CD4-positive, CD25-positive, alpha-beta regulatory T cell (primary cell): ENCODE data around the gene VCPKMT. TPM values are rescaled to one million over a fixed set of nuclear protein-coding genes. Genes with fewer than 3 reads are reported as not detected.

Source experiments
- ATAC-seq, 2 donors: fragments of 150-1000 bp; cut with Tn5 transposase; one replicate each; pipeline ENCODE4 v1.10.0; 2021; ENCODE audit warnings: low read depth in 2 of 2, moderate number of reproducible peaks in 2 of 2, moderate library complexity in 1 of 2
- DNase-seq, 3 donors: peaks; one replicate each; pipeline versions ENCODE4 v3.0.0 to v3.0.0-alpha.2; 2012 to 2022; ENCODE audit warnings: mixed read lengths in 1 of 3
- H3K27ac ChIP-seq: one replicate; pipeline ENCODE4 v1.7.0; 2013; ENCODE audit warnings: mild to moderate bottlenecking, low read length; ENCODE audit not compliant: insufficient read depth, poor library complexity, severe bottlenecking
- H3K27me3 ChIP-seq: one replicate; pipeline ENCODE4 v1.7.0; 2013; ENCODE audit warnings: low read length; ENCODE audit not compliant: control insufficient read depth, insufficient read depth
- H3K36me3 ChIP-seq: one replicate; pipeline ENCODE4 v1.7.0; 2013; ENCODE audit warnings: mild to moderate bottlenecking, low read length, moderate library complexity; ENCODE audit not compliant: control insufficient read depth, insufficient read depth
- H3K4me1 ChIP-seq: 2 replicates; pipeline ENCODE4 v1.7.0; 2013; ENCODE audit warnings: mild to moderate bottlenecking, low read length; ENCODE audit not compliant: insufficient read depth, control insufficient read depth, poor library complexity, severe bottlenecking
- H3K4me3 ChIP-seq: one replicate; pipeline ENCODE4 v1.7.0; 2013; ENCODE audit warnings: low read depth, mild to moderate bottlenecking, low read length, moderate library complexity
- H3K9me3 ChIP-seq, 2 experiments: 1 replicate in 1 of 2; 2 replicates in 1 of 2; pipeline ENCODE4 v1.7.0; 2013; ENCODE audit warnings: low read length in 2 of 2, mild to moderate bottlenecking in 1 of 2, moderate library complexity in 1 of 2; ENCODE audit not compliant: control insufficient read depth in 2 of 2
- H3K27ac Mint-ChIP-seq, 3 donors: one replicate each; pipeline ENCODE4 v1.8.0; 2020 to 2022; ENCODE audit warnings: mild to moderate bottlenecking in 3 of 3, mixed read lengths in 3 of 3, moderate library complexity in 2 of 3
- H3K27me3 Mint-ChIP-seq: one replicate; pipeline ENCODE4 v1.8.0; 2022; ENCODE audit warnings: mild to moderate bottlenecking, mixed read lengths
- H3K36me3 Mint-ChIP-seq: one replicate; pipeline ENCODE4 v1.8.0; 2020; ENCODE audit warnings: mixed read lengths
- H3K4me1 Mint-ChIP-seq, 4 donors: one replicate each; pipeline ENCODE4 v1.8.0; 2020 to 2022; ENCODE audit warnings: mixed read lengths in 4 of 4, mild to moderate bottlenecking in 1 of 4
- H3K4me3 Mint-ChIP-seq, 4 donors: one replicate each; pipeline ENCODE4 v1.8.0; 2020 to 2022; ENCODE audit warnings: mild to moderate bottlenecking in 4 of 4, mixed read lengths in 4 of 4, moderate library complexity in 3 of 4
- H3K9me3 Mint-ChIP-seq, 7 donors: one replicate each; pipeline ENCODE4 v1.8.0; 2020 to 2022; ENCODE audit warnings: mixed read lengths in 7 of 7, mild to moderate bottlenecking in 3 of 7, moderate library complexity in 2 of 7
- polyA plus RNA-seq, 4 donors: library from polyadenylated mRNA; unstranded; fragments of 300-500 nt; fragmentation: Illumina TruSeq; gene quantifications; one replicate each; pipeline ENCODE4 v1.2.3, GENCODE V29; 2021
- total RNA-seq: library from RNA; stranded (reverse); gene quantifications from one replicate; pipeline ENCODE4 v1.2.3, GENCODE V29; 2022

Gene VCPKMT
- total and polyA plus RNA-seq, 5 donors from 2014 or later, result 10.0 to 30.0 (median 12.5) TPM

- Mint-ChIP-seq H3K4me3 (no peak overlapping the region), H3K27ac (peak overlapping the region in 2 of 3 donors; percentile 14 to 66)
Measured at GRCh38 chr14:50072395-50072794, 44.0 kb downstream of the VCPKMT start.

GRCh38 chr14:50070840-50071548 lies 45.4 kb downstream of the VCPKMT start:
- no peak for ATAC-seq
- H3K9me3 Mint-ChIP-seq, result no peaks in the 10 kb centered on the region
- no peak overlapping the region for H3K27ac Mint-ChIP-seq
- DNase-seq, result no peak
- Histone ChIP-seq H3K27me3 (no peaks in the 10 kb centered on the region), H3K27ac (no peak overlapping the region), H3K4me3 (no peak overlapping the region), H3K9me3 (no peaks in the 10 kb centered on the region), H3K4me1 (peaks cover 2% of the 10 kb centered on the region), H3K36me3 (no peaks in the 10 kb centered on the region)
- H3K27me3 Mint-ChIP-seq, result no peaks in the 10 kb centered on the region
- peaks cover 17% of the 10 kb centered on the region for H3K36me3 Mint-ChIP-seq
- peaks cover 0 to 29% (median 15%) of the 10 kb centered on the region in 4 donors for H3K4me1 Mint-ChIP-seq
- no peak overlapping the region for H3K4me3 Mint-ChIP-seq

More at GRCh38 chr14:50072395-50072794, 44.0 kb downstream of the VCPKMT start:
- Histone ChIP-seq H3K4me1 (no peaks in the 10 kb centered on the region), H3K27ac (no peak overlapping the region), H3K4me3 (no peak overlapping the region), H3K36me3 (no peaks in the 10 kb centered on the region), H3K27me3 (no peaks in the 10 kb centered on the region), H3K9me3 (no peaks in the 10 kb centered on the region)
- peaks cover 0 to 25% (median 16%) of the 10 kb centered on the region in 4 donors for H3K4me1 Mint-ChIP-seq
- no peak for ATAC-seq
- H3K36me3 Mint-ChIP-seq, result peaks cover 10% of the 10 kb centered on the region
- DNase-seq, result no peak
- H3K9me3 Mint-ChIP-seq, result peaks cover 0 to 2% (median 0%) of the 10 kb centered on the region in 7 donors
- no peaks in the 10 kb centered on the region for H3K27me3 Mint-ChIP-seq

GRCh38 chr14:50070230-50070629 lies 46.1 kb downstream of the VCPKMT start:
- H3K27ac Mint-ChIP-seq, result no peak overlapping the region

GRCh38 chr14:50069325-50069724 lies 47.0 kb downstream of the VCPKMT start:
- H3K4me1 ChIP-seq, result peaks cover 19% of the 10 kb centered on the region
- H3K27ac Mint-ChIP-seq, result peak overlapping the region in 2 of 3 donors; percentile 26 to 53
- no peak overlapping the region for H3K4me3 Mint-ChIP-seq
- H3K9me3 Mint-ChIP-seq, result no peaks in the 10 kb centered on the region
- ATAC-seq, result no peak
- H3K27ac ChIP-seq, result no peak overlapping the region
- DNase-seq, result no peak
- H3K4me3 ChIP-seq, result no peak overlapping the region
- H3K36me3 ChIP-seq, result no peaks in the 10 kb centered on the region
- peaks cover 14% of the 10 kb centered on the region for H3K36me3 Mint-ChIP-seq
- H3K27me3 Mint-ChIP-seq, result no peaks in the 10 kb centered on the region
- peaks cover 6 to 39% (median 29%) of the 10 kb centered on the region in 4 donors for H3K4me1 Mint-ChIP-seq
- H3K27me3 ChIP-seq, result no peaks in the 10 kb centered on the region
- H3K9me3 ChIP-seq, result no peaks in the 10 kb centered on the region

More at GRCh38 chr14:50070230-50070629, 46.1 kb downstream of the VCPKMT start:
- H3K36me3 Mint-ChIP-seq, result peaks cover 18% of the 10 kb centered on the region
- H3K9me3 Mint-ChIP-seq, result no peaks in the 10 kb centered on the region
- peaks cover 0 to 34% (median 22%) of the 10 kb centered on the region in 4 donors for H3K4me1 Mint-ChIP-seq
- Histone ChIP-seq H3K4me3 (no peak overlapping the region), H3K27ac (no peak overlapping the region), H3K4me1 (peaks cover 10% of the 10 kb centered on the region), H3K27me3 (no peaks in the 10 kb centered on the region), H3K9me3 (no peaks in the 10 kb centered on the region), H3K36me3 (no peaks in the 10 kb centered on the region)
- no peaks in the 10 kb centered on the region for H3K27me3 Mint-ChIP-seq
- ATAC-seq, result no peak
- H3K4me3 Mint-ChIP-seq, result no peak overlapping the region
- DNase-seq, result no peak

GRCh38 chr14:50068496-50068895 lies 47.9 kb downstream of the VCPKMT start:
- no peaks in the 10 kb centered on the region for H3K27me3 Mint-ChIP-seq
- DNase-seq (no peak), ATAC-seq (no peak)
- H3K4me3 Mint-ChIP-seq, result no peak overlapping the region
- no peaks in the 10 kb centered on the region for H3K36me3 ChIP-seq
- no peaks in the 10 kb centered on the region for H3K27me3 ChIP-seq
- H3K36me3 Mint-ChIP-seq, result peaks cover 14% of the 10 kb centered on the region
- H3K4me1 ChIP-seq, result peaks cover 27% of the 10 kb centered on the region
- no peak overlapping the region for H3K4me3 ChIP-seq
- H3K4me1 Mint-ChIP-seq, result peaks cover 6 to 47% (median 32%) of the 10 kb centered on the region in 4 donors
- no peak overlapping the region for H3K27ac ChIP-seq
- H3K9me3 Mint-ChIP-seq, result no peaks in the 10 kb centered on the region
- peak overlapping the region in 1 of 3 donors; percentile 73 for H3K27ac Mint-ChIP-seq
- no peaks in the 10 kb centered on the region for H3K9me3 ChIP-seq

- Mint-ChIP-seq H3K4me1 (peaks cover 10 to 49% (median 36%) of the 10 kb centered on the region in 4 donors), H3K36me3 (peaks cover 14% of the 10 kb centered on the region), H3K27me3 (no peaks in the 10 kb centered on the region), H3K4me3 (peak overlapping the region in 1 of 4 donors; percentile 32), H3K27ac (peak overlapping the region; percentile 41 to 79 (median 73)), H3K9me3 (no peaks in the 10 kb centered on the region)
- H3K36me3 ChIP-seq, result no peaks in the 10 kb centered on the region
- no peak overlapping the region for H3K27ac ChIP-seq
- no peaks in the 10 kb centered on the region for H3K27me3 ChIP-seq
- peaks cover 33% of the 10 kb centered on the region for H3K4me1 ChIP-seq
- no peak overlapping the region for H3K4me3 ChIP-seq
- ATAC-seq (no peak), DNase-seq (no peak)
- no peaks in the 10 kb centered on the region for H3K9me3 ChIP-seq
Measured at GRCh38 chr14:50067723-50068495, 48.5 kb downstream of the VCPKMT start.

GRCh38 chr14:50065583-50065982 lies 50.8 kb downstream of the VCPKMT start:
- ATAC-seq (no peak), DNase-seq (no peak)
- Mint-ChIP-seq H3K9me3 (no peaks in the 10 kb centered on the region), H3K4me1 (peaks cover 15 to 69% (median 47%) of the 10 kb centered on the region in 4 donors), H3K4me3 (peak overlapping the region in 3 of 4 donors; percentile 40 to 59 (median 47)), H3K36me3 (peaks cover 14% of the 10 kb centered on the region), H3K27ac (peak overlapping the region; percentile 94 to 100 (median 98)), H3K27me3 (no peaks in the 10 kb centered on the region)
- Histone ChIP-seq H3K27ac (peak overlapping the region; percentile 93), H3K27me3 (no peaks in the 10 kb centered on the region), H3K9me3 (no peaks in the 10 kb centered on the region), H3K36me3 (no peaks in the 10 kb centered on the region), H3K4me3 (no peak overlapping the region), H3K4me1 (peaks cover 56% of the 10 kb centered on the region)
